NK-92 (cell line): ENCODE results near the gene MEF2D.

Source experiments
- DNase-seq: peaks from one replicate; lab custom pipeline; 2025; ENCODE audit not compliant: unreplicated experiment; lab: John Stamatoyannopoulos, UW

The MEF2D gene

DNA sequence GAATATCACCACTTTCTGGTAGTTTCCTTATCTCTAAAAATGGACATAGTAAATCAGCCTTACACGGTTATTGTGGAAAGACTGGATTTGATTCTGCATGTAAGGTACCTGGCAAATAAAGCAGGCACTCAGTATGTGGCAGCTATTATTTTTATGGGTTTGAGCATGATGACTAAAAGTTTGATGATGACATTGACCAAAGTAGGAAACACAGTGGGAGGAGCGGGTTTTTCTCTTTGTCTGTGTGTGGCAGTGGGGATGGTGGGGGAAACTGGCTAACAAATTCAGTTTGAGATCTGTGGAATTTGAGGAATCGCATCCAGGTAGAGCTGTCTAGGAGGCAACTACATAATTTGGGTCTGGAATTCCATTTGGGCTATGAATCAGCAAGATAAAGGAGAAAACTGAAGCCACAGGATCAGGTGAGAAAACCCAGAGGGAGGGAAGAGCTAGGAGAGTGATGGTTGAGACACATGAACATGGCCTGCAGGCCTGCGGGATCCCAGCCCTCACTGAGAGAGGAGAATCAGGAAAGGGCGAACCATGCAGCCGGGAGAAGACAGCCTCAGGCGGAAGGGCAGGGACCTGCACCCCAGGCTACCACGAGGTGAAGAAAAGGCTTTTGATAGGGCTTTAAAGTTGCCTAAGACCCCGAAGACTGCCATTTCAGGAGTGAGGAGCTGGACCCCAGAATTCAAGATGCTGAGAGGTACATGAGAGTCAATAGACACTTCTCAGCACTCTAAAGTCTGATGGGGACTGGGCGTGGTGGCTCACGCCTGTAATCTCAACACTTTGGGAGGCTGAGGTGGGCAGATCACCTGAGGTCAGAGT is 52.2 kb downstream of the MEF2D start:
- DNase-seq: no peak

DNA sequence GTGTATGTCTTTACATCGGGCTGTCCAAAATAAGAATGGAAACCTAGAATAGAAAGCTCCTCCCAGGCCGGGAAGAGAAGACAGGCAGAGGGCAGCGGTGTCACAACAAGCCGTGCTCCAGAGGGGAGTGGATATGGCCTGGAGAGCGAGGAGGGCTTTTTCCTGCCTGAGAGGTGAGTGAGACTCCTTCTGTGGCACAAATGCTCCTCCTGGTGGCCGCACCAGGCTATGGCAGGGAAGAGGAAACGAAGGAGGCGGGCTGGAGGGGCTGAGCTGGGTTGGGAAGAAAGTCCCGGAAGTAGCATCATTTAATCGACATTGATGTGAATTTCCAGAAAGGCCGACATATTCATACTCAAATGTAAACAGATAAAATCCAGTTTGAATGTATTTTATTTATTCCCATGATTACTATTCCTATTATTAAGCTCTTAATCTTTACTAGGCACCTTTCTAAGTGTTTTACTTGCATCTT is 54.7 kb downstream of the MEF2D start:
- DNase-seq: no peak

DNA sequence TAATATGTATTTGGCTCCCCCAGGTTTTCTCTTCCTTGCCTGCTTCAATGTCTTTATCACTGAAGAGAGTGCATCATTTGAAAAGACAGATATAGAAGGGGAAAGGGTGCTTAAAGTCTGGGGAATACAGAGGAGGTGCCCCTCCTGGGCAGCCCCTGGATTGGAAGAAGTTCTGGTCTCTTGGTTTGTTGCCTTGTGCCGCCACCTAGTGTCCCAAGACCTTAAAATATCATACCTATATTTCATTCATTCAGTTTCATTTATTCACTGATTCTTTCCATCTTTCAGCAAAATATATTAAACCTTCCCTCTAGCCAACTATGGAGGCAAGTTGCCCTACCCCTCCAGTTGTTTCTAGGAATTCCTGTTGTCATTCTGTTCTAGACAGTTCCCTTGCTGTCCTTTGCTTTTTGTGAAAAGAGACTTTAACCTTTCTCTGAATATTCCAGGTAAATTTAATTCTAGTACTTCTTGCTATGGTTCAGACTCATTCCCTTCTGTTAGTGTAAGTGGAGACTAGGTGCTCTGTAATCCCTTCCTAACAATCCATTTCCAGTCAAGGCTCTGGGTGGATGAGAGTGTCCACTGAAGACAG is 56.1 kb downstream of the MEF2D start:
- DNase-seq: no peak

DNA sequence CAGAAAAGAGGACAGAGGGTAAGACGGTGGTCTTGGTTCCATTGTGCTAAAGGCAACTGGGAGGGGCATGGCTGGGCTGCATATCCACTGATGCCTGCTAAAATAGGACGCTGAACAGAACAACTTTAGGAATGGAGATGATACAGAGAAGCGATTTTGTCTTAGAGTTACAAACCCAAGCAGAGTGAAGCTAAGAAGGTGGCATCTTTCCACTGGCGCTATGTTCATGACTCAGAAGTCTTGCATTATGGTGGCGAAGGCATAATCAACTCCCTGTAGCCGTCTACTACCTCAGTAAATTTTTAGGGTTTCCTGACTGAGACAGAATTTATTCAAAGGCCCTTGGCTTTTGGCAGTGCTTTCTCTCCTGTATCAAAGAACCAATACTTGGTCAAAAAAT is 57.3 kb downstream of the MEF2D start:
- no peak for DNase-seq

DNA sequence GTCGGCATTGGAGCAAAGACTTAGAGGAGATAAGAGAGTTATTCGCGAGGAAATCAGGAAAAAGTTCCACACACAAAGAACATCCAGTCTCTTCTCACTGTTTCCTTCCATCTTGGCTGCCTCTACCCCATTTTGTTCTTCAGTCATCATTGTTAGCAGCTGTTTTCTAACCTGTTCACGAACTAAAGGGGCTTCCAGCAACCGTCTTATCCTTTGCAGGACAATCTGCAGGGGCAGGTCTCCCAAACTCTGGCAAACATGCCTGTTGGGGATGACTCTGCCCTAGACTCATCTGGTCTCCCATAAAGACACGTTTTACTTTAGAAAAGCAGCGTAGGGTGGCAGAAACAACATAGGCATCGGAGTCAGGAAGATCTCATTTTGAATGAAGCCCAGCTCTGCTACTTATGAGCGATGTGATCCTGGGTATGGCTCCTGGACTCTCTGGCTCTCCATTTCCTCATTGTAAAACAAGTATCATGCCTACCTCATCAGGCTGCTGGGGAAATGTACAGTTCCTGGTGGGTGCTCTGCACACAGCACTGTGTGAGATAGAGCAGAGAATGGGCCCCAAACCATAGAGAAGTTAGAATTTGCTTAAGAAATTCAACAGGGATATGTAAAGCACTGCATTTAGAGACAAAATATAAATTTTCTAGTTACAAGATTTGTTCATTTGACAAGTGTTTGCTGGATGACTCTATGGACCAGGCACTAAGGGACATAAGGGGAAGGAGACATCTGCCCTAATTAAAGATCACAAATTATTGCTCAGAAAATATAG is 59.7 kb downstream of the MEF2D start:
- DNase-seq: no peak

DNA sequence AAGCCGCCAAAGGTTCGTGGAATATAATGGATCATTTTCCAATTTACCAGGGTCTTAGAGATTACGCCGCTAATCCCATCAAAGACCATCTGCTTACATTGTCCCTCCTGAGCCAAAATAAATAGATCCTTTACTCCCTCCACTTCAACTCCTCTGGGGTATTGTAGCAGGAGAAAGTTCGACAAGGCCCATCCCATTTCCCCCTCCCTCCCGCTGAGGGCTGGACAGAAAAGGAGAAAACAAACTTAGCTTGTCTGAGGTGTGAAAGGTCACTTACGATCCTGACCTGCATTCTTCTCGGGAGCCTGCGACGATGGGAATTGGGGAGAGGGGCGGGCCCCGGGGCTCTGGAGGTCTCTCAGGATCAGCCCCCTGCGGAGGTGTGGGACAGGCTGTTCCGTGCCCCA is 60.8 kb downstream of the MEF2D start:
- no peak for DNase-seq

DNA sequence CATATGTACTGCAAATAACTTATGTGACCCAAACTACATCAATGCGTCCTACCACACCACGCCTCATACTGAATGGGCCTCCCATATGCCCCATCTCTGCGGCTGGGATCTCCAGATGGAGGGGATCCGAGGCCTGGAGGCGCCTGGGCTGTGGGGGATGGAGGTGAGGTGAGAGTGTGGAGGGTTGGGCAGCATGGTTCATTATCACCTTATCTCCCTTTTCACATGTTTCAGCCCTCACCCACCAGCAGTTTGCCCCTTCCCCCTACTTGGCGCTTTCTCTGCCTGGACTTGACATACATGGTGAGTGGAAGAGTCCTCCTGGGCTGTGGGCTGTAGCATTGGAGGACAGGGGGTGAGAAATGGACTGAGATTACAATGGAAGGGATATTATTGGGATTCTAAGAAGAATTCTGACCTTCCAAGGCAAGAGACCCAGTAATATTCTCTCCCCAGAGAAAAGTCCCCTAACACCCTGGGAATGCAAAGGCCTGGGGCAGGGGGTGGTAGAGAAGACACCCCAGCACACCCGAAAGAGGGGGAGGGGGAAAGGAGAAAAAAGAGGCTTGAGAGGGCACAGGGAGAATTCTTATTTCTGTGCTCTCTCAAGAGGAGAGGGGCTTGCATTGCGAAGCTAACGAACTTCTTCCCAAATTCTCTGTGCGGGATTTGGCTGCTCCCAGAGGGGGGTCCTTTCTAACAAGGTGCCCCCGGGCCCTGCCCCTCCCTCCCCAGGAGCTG is 61.4 kb downstream of the MEF2D start:
- DNase-seq: no peak

DNA sequence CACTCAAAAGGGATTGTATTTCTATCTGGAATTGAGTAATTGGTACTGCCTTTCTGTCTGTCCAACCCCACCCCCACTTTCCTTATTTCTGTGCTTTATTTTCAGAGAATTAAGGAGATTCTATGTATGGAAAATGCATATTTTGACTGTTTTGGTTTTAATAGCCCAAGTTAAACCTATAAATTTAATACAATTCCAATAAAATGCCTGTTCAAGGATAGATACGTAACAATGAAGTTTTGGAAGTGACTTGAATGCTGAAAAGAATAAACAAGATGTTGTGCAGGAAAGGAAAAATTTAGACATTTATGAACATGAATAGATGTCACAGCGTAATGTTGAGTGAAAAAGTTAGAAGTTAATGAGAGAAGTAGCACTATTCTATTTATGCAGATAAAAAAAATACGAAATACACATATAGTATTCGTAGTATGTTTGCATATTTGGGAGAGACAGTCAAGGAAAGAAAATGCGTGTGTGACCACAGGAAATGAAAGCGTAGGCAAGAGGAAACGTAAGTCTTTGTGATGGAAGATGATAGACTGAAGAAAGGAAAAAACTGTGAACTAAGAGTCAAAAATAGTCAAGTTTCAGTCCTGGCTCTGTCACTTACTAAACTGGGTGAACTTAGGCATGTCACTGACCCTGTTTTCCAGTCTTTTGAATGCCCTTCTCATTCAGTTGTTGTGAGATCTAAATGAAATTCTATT is 62.1 kb downstream of the MEF2D start:
- no peak for DNase-seq

DNA sequence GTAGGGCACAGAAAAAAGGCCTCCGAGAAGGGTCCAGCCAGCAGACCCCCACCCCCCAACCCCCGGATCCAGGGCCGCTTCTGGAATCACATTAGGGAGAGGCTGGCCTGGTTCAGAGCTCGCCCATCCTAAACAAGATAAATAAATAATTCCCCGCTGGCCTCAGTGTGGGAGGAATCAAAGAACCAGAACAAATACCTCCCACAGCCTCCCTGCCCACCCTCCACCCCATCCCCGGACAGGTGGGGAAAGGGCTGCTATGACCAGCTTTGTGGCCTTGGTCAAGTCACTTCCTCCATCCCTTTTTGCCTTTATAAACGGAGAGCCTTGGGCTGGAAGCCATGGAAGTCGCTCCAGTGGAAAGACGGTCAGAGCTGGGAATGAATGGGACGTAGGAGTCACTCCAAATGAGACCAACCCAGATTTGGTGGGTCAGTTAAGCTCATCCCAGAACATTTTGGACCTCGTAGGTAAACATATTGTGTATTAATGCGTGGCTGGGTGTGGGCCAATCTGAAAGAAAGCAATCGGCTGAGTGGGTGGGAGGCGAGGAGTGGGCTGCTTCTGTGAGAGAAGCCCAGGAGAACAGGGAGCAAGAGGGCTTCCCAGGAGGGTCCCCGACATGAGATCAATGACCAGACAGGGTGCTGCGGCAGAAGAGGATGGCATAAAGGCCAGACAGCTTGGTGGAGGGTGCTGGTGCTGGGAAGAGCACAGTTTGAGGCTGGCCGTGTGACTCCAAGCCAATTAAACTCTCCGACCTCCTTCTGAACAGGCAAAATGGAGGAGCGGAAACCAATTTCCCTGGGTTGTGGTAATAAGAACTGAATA is 63.3 kb downstream of the MEF2D start:
- no peak for DNase-seq

DNA sequence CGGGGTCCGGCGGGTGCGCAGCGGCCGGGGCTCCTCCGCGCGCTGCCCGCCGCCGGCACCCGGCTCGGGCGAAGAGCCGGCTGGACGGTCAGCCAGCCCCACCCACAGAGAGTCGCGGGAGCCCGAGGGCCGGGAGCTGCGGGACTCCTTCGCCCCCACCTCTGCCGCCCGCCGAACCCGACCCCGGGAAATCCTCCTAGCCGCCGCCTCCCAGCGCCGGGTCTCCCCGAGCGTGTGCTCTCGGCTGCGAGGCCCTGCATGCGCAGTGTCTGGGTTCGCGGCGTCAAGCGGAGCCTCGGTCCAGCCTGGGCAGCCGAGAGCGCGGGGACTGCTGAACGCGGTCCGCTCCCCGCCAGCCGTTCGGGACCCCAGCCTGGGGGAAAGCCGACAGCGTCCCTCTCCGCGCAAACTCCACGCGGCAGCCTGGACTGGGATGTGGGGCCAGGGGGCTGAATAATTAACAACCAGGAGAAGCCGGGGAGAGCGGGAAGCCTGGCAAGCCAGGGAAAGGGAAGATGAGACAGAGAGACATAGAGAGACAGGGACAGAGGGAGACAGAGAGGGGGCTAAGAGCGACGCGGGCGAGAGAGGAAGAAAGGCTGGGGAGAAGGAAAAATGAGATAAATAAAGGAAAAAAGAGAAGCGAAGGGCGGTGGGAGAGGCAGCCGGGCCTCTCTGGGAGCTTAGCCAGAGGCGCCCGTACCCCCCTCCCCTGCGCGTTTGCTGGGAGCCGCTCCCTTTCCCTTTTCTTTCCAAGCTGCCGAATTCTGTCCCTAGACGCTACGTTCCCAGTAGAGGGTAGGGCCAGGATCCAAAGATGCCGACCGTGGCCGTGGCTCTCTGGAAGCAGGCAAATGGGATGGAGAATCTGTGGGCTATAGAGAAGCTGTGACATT is 64.2 kb downstream of the MEF2D start:
- DNase-seq: no peak

DNA sequence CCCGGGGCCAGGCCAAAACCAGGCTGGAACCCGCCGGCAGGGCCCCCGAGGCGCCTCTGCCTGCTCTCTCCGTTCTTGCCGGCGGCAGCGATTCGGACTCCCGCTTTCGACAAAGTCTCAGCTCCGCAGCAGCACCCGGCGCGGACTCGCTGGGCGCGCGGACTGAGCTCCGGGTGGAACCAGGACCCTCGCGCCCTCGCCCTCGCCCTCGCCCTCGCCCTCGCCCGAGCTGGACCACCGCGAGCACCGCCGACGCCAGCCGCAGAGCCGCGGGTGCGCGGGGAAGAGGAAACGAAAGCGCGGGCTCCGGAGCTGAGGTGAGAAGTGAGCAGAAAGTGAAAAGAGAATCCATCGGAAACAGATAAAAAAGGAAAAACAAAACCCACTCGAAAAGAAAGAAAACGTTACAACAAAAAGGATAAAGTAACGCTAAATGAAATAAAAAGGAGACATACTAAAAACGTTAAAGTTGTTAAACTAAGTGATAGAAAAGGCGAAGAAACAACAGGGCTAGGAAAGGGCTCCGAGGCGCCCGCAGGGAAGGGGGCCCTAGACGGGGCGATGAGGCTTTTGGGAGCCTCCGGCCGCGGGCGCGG is 64.9 kb downstream of the MEF2D start:
- DNase-seq: no peak

DNA sequence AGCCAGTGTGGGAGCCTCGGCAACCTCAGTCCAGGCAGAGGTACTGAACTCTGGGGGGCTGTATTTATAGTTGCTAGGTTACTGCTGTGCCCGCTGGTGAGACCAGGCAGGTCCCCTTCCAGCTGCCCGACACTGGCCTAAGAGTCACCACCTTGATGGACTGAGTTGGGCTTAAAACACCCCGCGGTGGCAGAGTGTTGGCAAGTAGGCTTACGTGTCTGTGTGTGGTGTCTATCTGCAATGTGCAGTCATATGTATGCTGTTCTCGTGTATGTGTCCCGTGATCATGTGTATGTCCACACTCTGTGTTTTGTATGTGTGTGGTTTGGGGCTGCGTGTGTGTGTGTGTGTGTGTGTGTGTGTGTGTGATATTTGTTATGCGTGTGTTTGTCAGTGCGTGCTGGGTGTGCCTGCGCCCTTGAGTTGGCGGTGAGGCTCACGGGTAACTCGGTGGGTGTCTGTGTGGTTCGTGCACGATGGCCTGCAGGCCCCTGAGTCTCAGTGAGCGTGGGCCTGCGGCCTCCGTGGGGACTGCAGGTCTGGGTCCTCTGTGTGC is 65.5 kb downstream of the MEF2D start:
- no peak for DNase-seq

DNA sequence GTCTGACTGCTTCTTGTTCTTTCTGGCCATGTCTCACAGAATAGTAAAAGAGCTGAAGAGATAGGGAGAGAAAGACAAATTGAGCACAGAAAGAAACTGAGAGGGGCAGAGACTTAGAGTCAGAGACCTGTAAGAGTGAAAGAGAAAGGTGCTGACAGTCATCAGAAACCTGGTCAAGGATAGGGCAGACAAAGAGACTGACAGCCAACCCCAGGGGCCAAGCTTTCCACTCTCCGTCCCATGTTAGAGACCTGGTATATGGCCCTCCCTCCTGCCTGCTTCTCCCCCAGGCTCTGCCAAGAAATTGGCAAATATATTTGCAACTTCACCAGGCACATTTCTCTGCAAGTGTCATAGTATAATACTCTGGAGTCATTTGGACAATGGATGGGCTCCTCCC is 67.0 kb downstream of the MEF2D start:
- no peak for DNase-seq

DNA sequence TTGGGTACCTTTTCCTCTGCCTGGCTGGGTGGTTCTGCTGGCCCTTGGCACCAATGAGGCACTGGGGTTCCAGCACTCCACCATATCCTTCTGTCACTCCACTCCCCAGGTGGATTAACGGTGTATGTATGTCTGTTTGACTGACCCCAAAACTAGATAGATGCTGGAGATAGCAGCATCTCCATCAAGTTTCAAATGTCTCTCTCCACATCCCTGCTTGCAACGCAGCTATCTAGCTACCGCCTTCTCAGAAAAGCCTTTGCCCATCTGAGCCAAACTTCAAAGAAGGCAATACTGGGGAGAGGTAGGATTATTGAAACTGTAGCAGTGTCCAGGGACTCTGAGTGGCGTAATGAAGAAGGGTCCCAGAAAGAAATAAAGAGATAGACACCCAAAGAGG is 67.5 kb downstream of the MEF2D start:
- DNase-seq: no peak

DNA sequence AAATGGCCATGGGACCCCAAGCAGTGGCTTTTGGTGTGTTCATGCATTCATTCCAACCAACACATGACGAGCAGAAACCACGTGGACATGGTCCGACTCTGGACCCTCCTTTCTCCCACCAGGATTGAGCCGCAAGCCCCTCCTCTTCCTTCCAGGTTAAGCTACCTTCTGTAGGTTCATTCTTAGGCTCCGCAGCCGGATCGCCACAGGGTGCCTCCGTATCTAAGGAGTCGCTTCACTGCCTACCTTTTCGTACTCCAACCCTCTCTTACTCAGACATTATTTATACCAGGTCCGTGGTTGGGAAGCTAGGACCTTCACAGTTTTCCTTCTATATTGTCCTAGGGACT is 67.9 kb downstream of the MEF2D start:
- no peak for DNase-seq

DNA sequence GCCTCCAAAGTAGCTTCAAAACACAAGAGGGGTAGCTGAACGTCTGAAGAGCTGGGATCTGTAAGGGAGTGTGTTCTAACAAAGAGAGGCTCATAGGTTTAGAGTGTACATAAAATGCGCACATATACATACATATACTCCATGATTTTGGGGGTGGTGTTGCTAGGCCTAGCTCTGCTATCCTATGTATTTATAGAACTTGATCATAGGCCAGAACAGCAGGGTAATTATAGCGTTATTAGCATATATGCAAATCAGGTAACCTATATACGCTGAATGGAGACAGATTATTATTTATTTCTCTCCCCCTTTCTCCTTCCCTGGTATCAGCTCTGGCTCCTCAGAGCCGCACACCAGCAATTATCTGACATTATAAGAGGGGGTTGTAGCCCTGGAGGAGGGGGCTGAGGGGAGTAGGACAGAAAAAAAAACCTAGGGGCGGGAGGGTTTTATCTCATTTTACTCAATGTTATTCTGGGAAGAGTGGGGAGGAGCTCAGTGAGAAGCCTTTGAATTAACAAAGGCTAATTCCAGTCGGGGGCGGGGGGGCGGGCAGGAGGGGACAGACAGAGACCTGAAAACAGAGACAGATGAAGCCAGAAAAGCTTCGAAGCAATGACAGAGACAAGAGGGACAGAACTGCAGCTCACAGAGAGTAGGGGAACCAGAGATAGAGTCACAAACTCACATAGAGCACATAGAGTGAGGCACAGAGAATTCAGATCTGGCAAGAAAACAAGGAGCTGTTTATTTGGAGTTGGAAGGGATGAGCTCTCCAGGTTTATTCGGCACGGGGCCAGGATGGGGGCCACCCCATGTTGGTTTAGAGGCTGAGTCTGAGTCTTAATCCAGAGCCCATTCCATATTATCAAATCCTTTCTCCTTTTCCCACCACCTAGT is 68.6 kb downstream of the MEF2D start:
- no peak for DNase-seq

DNA sequence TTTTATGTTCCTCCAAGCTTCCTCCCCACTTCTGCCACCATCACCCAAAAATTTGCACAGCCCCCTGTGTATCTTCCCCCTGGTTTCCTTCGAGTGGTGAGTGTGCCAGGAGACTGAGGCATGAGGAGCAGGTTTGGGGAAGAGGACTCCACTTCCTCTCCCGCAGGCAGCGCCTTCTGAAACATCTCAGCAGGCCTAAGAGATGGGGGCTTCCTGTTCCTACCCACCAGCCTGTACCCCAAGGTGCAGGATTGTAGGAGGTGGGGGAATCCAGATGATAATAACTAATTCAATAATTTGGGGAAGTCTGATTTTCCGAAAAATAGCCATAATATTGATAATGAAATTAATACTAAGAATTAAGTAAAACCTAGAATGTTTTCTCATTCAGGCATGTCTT is 69.2 kb downstream of the MEF2D start:
- DNase-seq: no peak
